H7 (cell line): ENCODE data around the gene TRAF6. TPM values are rescaled to one million over a fixed set of nuclear protein-coding genes. Genes with fewer than 3 reads are reported as not detected.

Experiments used
- DNase-seq: peaks from one replicate; pipeline ENCODE4 v3.0.0; 2012
- H3K27me3 ChIP-seq: 2 replicates; pipeline ENCODE4 v1.6.0; 2011; ENCODE audit warnings: mild to moderate bottlenecking, low read length; ENCODE audit not compliant: control insufficient read depth, insufficient read depth
- H3K36me3 ChIP-seq: replicated peaks from 2 replicates; pipeline ENCODE4 v1.5.1; 2011; ENCODE audit warnings: low read length; ENCODE audit not compliant: control insufficient read depth, insufficient read depth
- H3K4me3 ChIP-seq: 2 replicates; pipeline ENCODE4 v1.5.1; 2011; ENCODE audit warnings: low read depth, mild to moderate bottlenecking, control low read depth, low read length, moderate library complexity; ENCODE audit not compliant: insufficient read depth
- total RNA-seq: library from RNA; depleted of rRNA; stranded (reverse); fragments of >200 nt; shearing (Covaris generic); gene quantifications from 2 replicates; pipeline ENCODE4 v1.2.3, GENCODE V29; 2014

Gene TRAF6
- total RNA-seq, 1 experiment from 2014 or later = 6.0 TPM

DNA sequence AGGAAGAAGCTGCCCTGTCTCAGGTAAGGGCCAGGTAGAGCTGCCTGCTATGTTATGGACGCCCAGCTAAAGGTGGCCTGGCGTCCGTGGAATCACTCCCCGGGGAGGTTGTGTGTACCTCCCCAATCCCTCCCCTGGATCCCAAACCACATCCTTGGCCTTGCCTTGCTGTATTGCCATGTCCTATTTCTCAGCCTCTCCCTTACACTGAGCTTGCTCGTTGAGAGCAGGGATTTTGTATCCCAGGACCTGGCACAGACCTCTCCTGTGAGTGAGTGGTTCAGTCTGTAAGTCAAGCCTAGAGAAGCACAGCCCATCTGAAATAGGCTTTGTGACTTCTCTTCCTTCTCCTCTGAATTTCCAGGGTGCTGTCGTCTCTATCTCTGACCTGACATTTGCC lies 53.9 kb downstream of the TRAF6 start:
- no peak for DNase-seq
- no peak overlapping the region for H3K4me3 ChIP-seq
- no peaks in the 10 kb centered on the region for H3K27me3 ChIP-seq
- no peaks in the 10 kb centered on the region for H3K36me3 ChIP-seq

DNA sequence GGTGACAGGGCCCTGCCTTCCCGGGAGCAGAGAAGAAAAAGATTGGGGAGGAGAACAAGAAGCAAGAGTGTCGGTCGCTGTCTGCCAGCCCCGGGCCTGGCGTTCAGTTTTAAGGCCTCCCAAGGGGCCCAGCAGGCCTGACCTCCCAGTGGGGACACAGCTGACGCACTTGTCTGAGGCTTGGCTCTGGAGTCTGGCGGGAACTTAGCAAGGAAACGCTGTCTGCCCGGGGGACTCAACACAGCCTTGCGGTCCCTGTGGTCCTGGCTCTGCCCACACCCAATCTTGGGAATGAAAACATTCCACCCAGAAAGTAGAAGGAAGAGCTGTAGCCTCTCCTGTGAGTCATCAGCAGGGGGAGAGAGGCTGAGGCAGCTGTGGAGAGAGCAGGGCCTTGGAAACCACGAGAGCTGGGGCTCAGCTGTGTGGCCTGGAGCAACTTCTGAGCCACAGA lies 54.4 kb downstream of the TRAF6 start:
- Histone ChIP-seq H3K36me3 (no peaks in the 10 kb centered on the region), H3K27me3 (no peaks in the 10 kb centered on the region), H3K4me3 (no peak overlapping the region)
- DNase-seq = peak; percentile 32

DNA sequence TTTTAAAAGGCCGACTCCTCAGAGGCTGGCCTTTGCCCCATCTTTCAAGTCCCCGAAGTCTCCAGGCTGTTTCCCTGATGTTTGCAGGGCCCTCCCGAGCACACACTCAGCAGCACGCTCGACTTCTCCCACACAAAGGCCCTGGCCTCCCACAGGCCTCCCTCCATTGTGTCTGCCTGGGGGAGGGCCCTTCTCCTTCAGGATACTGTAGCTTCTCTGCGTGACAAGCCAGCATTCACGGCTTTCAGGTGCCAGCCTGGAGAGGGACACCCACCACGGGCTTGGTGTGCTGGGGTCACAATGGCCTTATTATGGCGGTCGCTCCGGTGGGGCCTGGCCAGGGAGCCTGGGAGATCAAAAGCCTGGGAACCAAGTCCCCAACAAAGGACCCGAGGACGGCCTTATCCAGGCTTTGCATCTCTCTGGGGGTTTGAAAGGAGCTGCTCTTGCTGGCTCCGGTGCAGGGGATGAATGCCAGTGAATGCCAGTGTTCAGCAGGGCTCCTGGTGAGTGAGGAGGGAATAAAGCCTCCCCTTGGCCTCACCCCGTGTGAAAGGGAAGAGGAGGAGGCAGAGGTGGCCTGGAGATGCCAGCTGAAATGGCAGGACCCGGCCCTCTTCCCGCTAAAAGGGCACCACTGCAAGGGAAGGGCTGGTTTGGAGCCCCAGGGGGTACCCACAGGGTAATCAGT lies 55.0 kb downstream of the TRAF6 start:
- DNase-seq = peak; percentile 73
- Histone ChIP-seq H3K27me3 (no peaks in the 10 kb centered on the region), H3K36me3 (no peaks in the 10 kb centered on the region), H3K4me3 (no peak overlapping the region)

DNA sequence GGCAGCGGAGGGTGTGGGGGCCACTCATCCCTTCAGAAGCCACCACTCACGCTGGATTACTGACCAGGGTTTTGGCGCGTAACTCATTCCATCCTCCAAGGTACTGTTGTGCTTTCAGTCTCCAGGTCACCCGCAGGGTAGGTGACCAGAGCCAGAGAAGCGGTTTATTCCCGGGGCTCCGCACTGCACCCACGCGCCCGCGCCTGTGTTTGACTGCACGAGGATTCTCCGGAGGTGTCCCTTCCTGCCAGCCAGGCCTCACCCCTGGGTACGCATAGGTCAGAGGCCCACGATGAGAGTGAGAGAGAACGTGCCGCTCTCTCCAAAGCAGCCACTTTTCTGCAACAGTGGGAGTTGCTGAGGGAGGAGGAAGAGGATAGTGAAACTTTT lies 55.5 kb downstream of the TRAF6 start:
- Histone ChIP-seq H3K36me3 (no peaks in the 10 kb centered on the region), H3K27me3 (no peaks in the 10 kb centered on the region), H3K4me3 (no peak overlapping the region)
- no peak for DNase-seq

DNA sequence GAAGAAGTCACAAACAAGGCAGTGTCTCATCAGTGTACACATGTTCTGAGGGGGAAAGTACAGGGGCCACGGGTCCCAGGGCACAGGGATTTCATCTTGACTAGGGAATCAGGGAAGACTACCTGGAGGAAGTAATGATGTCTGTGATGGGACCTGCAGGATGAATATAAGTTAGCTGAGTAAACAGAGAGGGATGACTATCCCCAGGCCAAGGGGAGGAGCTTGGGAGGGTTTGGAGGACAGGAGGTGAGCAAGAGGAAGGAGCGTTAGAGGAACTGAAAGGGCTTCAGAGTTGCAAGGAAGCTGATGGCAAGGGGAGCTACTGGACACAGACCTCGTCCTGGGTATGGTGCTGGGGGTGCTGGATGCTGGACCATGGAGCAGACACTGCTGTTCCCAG lies 56.4 kb downstream of the TRAF6 start:
- DNase-seq = no peak
- no peak overlapping the region for H3K4me3 ChIP-seq

DNA sequence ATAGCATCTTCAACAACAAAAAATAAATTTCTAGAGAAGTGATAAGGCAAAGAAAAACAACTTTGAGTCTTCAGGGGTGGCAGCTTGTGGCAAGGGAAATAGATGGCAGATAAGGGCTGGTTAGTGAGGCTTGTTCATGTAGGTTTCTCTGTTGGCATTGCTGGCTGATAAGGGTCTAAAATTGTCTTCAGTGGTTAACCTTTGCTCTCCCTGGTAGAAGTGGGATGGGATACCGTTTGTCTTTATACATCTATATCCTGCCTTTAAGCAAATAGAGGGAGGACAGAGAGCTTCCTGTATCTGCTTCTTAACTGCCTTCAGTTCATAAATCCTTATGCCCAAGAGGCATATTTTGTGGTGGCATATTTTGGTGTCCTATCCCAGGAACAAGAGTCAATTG lies 57.1 kb downstream of the TRAF6 start:
- H3K27me3 ChIP-seq = no peaks in the 10 kb centered on the region
- no peak for DNase-seq
- H3K36me3 ChIP-seq = no peaks in the 10 kb centered on the region
- H3K4me3 ChIP-seq = no peak overlapping the region

More for the DNA sequence above, 56.4 kb downstream of the TRAF6 start:
- H3K36me3 ChIP-seq = no peaks in the 10 kb centered on the region
- H3K27me3 ChIP-seq = no peaks in the 10 kb centered on the region

DNA sequence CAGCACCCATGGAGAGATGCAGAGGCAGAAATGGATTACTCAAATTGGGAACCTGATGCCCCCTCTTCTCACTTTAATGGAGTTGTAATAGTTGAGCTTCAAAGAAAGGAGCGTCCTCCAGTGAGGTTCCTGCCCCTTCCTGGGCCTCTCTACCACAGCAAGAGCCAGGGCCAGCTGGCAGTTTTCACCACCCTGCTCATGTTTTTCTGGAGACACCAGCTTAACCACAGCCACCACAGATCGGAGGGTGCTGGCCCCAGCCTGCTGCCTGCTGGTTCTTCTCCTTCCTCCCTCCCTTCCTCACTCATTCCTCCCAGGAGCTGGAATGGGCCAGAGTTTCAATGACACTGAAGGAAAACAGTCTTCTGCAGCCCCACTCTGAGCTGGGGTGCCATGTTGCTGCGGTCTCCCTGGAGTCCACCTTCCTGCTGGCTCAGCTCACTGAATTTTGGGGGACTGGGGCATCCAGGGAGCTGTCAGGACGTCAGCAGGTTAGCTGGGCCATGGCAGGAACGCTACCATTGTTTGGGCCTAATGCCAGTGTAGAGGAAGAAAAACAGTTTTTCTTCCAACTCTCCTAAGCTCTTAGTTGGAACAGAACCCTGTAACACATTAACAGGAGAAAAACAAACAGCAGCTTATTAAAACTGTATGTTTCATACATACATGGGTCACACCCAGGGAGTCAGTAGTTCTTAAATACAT lies 57.7 kb downstream of the TRAF6 start:
- Histone ChIP-seq H3K27me3 (no peaks in the 10 kb centered on the region), H3K4me3 (no peak overlapping the region), H3K36me3 (no peaks in the 10 kb centered on the region)
- no peak for DNase-seq

DNA sequence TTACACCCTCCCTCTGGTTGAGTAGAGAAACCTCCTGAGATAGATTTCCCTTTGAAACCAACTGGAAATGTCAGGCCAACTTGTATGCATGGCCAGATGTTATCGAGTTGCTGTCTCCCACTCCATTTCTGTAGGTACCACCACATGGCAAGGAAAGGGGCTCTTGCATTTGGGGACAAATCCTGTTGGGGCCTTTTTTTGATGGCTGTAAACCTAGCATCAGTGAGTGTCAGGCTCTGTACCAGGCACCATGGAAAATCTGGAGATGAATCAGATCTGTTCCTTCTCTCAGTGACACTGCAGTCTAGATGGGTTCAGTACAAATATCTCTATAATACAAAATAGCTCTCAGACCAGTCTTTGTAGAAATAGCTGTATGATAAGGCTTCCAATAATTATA lies 58.4 kb downstream of the TRAF6 start:
- no peak for DNase-seq
- H3K4me3 ChIP-seq = no peak overlapping the region
- H3K36me3 ChIP-seq = no peaks in the 10 kb centered on the region
- no peaks in the 10 kb centered on the region for H3K27me3 ChIP-seq

DNA sequence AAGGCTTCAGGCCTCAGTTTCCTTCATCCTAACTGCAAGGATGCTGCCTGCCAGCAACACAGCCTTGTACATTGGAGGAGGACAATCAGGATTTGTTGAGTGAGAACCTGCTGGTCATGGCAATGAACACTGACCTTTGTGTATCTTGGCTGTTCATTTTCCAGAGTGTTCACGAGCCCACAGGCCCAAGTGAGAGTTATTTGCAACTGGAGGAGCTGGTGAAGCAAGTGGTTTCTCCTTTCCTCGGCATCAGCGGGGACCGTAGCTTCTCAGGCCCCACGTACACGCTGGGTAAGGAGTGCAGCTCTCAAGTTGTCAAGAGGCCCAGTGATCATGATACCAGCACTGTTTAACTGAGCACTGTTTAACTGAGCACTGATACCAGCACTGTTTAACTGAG lies 59.0 kb downstream of the TRAF6 start:
- H3K36me3 ChIP-seq = no peaks in the 10 kb centered on the region
- H3K27me3 ChIP-seq = no peaks in the 10 kb centered on the region
- no peak overlapping the region for H3K4me3 ChIP-seq
- no peak for DNase-seq

DNA sequence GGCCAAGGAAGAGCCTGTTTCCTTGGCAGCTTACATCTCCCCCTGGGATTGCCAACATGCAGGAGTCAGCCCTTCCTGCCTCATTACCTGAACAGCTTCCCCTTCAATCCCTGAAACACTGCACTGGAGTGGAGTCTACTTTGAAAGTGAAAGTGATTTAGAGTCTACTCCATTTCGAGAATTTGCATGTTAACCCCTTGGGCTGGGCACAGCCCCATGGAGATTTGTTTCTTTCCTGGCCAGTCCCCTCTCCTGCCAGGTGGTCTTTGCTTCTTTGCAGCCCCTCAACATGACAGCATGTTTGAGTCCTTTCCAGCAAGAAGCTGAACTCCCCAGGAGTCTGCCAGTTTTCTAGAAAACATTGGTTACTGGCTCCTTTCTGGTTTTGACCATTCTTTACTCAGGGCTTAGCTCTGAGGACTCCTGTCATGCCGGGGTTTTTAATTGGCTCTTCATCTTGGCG lies 59.9 kb downstream of the TRAF6 start:
- no peak for DNase-seq
- Histone ChIP-seq H3K4me3 (no peak overlapping the region), H3K27me3 (no peaks in the 10 kb centered on the region), H3K36me3 (no peaks in the 10 kb centered on the region)

DNA sequence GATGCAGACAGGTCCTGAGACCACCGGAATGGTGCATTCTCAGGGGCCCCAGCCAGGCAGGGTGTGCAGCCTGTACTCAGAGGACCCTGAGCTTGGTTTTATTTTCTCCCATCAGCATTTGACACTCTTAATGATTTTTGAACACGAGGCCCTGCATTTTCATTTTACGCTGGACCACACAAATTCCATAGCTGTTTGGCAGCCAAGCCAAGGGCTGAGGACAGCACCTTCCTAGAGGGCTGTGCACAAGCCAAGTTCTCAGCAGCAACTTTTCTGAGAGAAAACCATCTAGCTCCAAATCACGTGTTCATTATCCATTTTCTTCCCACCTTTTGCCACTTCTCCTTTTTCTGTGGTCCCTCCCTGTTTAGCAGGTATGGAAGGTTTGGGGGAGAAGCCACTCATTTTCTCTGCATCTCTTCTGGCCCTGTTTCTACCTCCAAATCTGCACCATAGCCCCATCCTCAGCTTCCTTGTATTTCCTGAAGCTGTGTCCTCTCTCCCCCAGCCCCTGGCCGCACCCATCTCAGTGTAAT lies 60.4 kb downstream of the TRAF6 start:
- H3K27me3 ChIP-seq = no peaks in the 10 kb centered on the region
- H3K4me3 ChIP-seq = no peak overlapping the region
- no peaks in the 10 kb centered on the region for H3K36me3 ChIP-seq
- DNase-seq = no peak

DNA sequence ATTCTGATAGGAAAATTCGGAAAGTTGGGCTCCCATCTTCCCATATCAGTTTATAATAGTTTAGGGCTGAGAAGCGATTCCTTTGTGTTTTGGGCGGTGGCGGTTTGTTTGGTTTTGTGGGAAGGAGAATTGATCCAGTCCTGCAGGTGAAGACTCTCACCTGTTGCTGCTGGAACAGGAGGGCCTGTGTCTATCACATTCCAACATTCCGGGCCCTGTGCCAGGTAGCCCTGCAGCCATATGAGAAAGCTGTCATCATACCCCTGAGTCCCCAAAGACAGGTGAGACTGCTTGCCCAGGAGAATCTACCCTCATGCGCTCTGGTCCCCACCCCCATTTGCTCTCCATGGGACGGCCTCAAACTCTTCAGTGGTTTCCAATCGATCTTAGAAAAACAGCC lies 62.1 kb downstream of the TRAF6 start:
- DNase-seq = no peak
- Histone ChIP-seq H3K27me3 (no peaks in the 10 kb centered on the region), H3K4me3 (no peak overlapping the region), H3K36me3 (no peaks in the 10 kb centered on the region)

DNA sequence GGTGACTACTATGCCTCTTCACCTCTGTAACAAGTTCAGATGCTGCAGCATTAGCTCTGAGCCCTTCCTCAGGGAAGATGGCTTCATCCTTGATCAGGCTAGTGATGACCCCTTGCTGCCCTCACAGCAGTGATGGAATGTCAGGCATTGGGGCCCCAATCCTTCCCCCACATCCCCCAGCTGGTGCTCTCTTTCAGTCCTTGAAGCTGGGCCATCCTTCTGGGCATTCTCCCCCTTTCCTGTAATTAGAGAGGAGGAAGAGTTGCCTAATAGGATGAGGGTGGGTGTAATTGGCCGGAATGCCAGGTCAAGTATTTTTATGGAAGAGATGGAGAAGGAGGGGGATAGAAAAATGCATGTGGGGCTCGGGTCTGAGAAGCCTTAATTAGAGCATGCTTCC lies 62.6 kb downstream of the TRAF6 start:
- Histone ChIP-seq H3K36me3 (no peaks in the 10 kb centered on the region), H3K4me3 (no peak overlapping the region), H3K27me3 (no peaks in the 10 kb centered on the region)
- peak; percentile 29 for DNase-seq

DNA sequence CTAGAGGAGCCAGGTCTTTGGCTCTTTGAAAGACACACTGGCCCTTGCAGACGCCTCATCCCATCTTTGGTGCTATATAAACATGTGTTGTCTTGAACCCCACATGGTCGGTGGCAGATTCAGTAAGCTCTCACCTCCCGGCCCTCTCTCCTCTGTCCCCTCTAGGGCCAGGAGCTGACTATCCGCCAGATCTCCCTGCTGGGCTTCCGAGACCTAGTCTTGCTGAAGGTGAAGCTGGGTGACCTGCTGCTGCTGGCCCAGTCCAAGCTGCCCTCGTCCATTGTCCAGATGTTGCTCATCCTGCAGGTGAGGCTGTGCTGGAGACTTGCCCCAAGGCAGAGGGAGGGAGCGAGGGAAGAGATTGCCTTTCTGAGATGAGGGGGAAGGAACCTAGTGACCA lies 63.9 kb downstream of the TRAF6 start:
- Histone ChIP-seq H3K27me3 (no peaks in the 10 kb centered on the region), H3K36me3 (no peaks in the 10 kb centered on the region), H3K4me3 (no peak overlapping the region)
- no peak for DNase-seq

DNA sequence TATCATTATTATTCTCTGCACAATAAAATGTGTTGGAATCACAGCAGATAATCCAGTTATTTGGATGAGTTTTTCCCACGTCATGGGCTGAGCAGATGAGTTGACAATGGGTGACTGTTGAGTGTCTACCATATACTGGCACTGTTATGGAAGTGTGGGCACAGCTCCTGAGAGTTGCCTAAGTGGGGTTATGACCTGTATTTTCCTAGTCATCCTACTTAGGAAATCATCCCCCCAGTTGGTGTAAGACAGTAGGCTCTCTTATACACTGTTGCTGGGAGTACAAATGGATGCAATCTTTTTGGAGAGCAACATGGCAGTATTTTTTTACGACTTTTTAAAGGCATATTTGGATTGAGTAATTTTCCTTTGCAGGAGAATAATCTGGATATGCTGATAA lies 66.4 kb downstream of the TRAF6 start:
- no peaks in the 10 kb centered on the region for H3K27me3 ChIP-seq
- no peaks in the 10 kb centered on the region for H3K36me3 ChIP-seq
- DNase-seq = no peak
- no peak overlapping the region for H3K4me3 ChIP-seq
